HepG2 (cell line): Measurements from ENCODE around the gene PDIA2. TPM values are rescaled to one million over a fixed set of nuclear protein-coding genes. Genes with fewer than 3 reads are reported as not detected.

ENCODE experiments used
- ARNT2 ChIP-seq: sonication (generic); formaldehyde crosslinking; IDR thresholded peaks from 2 replicates; pipeline ENCODE4 v1.8.0; 2022; ENCODE audit warnings: mild to moderate bottlenecking, low read depth, missing genetic modification reagents, moderate library complexity
- CBX2 ChIP-seq, 2 experiments: fragments of 200-600 bp in 1 of 2; sonication (generic); formaldehyde crosslinking in 1 of 2; IDR thresholded peaks; 2 replicates each; pipeline versions ENCODE4 v1.7.0 to v1.8.1; 2018 to 2022; ENCODE audit warnings: low read depth in 2 of 2, low read length in 1 of 2, mild to moderate bottlenecking in 1 of 2, missing genetic modification reagents in 1 of 2
- CHD2 ChIP-seq: IDR thresholded peaks from 2 replicates; pipeline ENCODE4 v1.6.1; 2011; ENCODE audit warnings: low read depth, low read length, improper control_type of control experiment
- EEA1 ChIP-seq: sonication (generic); formaldehyde crosslinking; IDR thresholded peaks from 2 replicates; pipeline ENCODE4 v1.5.1; 2020; ENCODE audit warnings: mild to moderate bottlenecking, missing genetic modification reagents, borderline replicate concordance
- ETV6 ChIP-seq: sonication (generic); formaldehyde crosslinking; conservative IDR thresholded peaks from 2 replicates; pipeline ENCODE4 v1.4.0; 2020; ENCODE audit warnings: missing genetic modification reagents
- FLYWCH1 ChIP-seq: sonication (generic); formaldehyde crosslinking; IDR thresholded peaks from 2 replicates; pipeline ENCODE4 v1.8.1; 2023; ENCODE audit warnings: mild to moderate bottlenecking, missing genetic modification reagents
- FOXA3 ChIP-seq: IDR thresholded peaks from 2 replicates; pipeline ENCODE4 v1.6.1; 2016; ENCODE audit warnings: missing genetic modification reagents, missing compliant biosample characterization
- FOXP1 ChIP-seq, 2 experiments: fragments of 450-650 bp in 1 of 2; IDR thresholded peaks; 2 replicates each; pipeline ENCODE4 v1.6.1; 2017 to 2018; ENCODE audit warnings: antibody characterized with exemption in 1 of 2
- HNF1B ChIP-seq: sonication (generic); formaldehyde crosslinking; IDR thresholded peaks from 2 replicates; pipeline ENCODE4 v1.5.1; 2020; ENCODE audit warnings: mild to moderate bottlenecking, moderate library complexity, missing genetic modification reagents
- HNRNPLL ChIP-seq: fragments of 200-400 bp; formaldehyde crosslinking; IDR thresholded peaks from 2 replicates; pipeline ENCODE4 v1.6.1; 2017; ENCODE audit warnings: mild to moderate bottlenecking, low read depth, low read length; ENCODE audit not compliant: poor library complexity, severe bottlenecking
- KLF13 ChIP-seq: sonication (generic); formaldehyde crosslinking; IDR thresholded peaks from 2 replicates; pipeline ENCODE4 v1.4.0; 2020; ENCODE audit warnings: mild to moderate bottlenecking, missing genetic modification reagents
- KLF15 ChIP-seq: sonication (generic); formaldehyde crosslinking; IDR thresholded peaks from 2 replicates; pipeline ENCODE4 v1.8.1; 2023; ENCODE audit warnings: borderline replicate concordance, mild to moderate bottlenecking, inconsistent platforms, missing genetic modification reagents, mixed read lengths
- MYC ChIP-seq: sonication (generic); formaldehyde crosslinking; IDR thresholded peaks from 2 replicates; pipeline ENCODE4 v1.9.0; 2021; ENCODE audit warnings: missing genetic modification reagents, borderline replicate concordance
- NFRKB ChIP-seq: fragments of 450-650 bp; IDR thresholded peaks from 2 replicates; pipeline ENCODE4 v1.6.1; 2017
- POLR2AphosphoS5 ChIP-seq: IDR thresholded peaks from 2 replicates; pipeline ENCODE4 v1.6.1; 2012; ENCODE audit warnings: low read depth, low read length
- PPARG ChIP-seq: conservative IDR thresholded peaks from 2 replicates; pipeline ENCODE4 v1.6.1; 2016; ENCODE audit warnings: missing biosample characterization, missing genetic modification reagents
- REPIN1 ChIP-seq: sonication (generic); formaldehyde crosslinking; IDR thresholded peaks from 2 replicates; pipeline ENCODE4 v1.8.0; 2022; ENCODE audit warnings: missing genetic modification reagents, low read depth, mild to moderate bottlenecking, borderline replicate concordance
- RXRB ChIP-seq: IDR thresholded peaks from 2 replicates; pipeline ENCODE4 v1.6.1; 2016; ENCODE audit warnings: borderline replicate concordance, missing genetic modification reagents, missing compliant biosample characterization
- ZKSCAN8 ChIP-seq: IDR thresholded peaks from 2 replicates; pipeline ENCODE4 v1.6.1; 2016; ENCODE audit warnings: borderline replicate concordance, missing genetic modification reagents, missing compliant biosample characterization
- ZNF253 ChIP-seq: sonication (generic); formaldehyde crosslinking; IDR thresholded peaks from 2 replicates; pipeline ENCODE4 v1.8.0; 2022; ENCODE audit warnings: mild to moderate bottlenecking, missing genetic modification reagents, borderline replicate concordance
- ZNF296 ChIP-seq: sonication (generic); formaldehyde crosslinking; conservative IDR thresholded peaks from 2 replicates; pipeline ENCODE4 v1.5.0; 2020; ENCODE audit warnings: mild to moderate bottlenecking, missing genetic modification reagents
- ZNF382 ChIP-seq: sonication (generic); formaldehyde crosslinking; IDR thresholded peaks from 2 replicates; pipeline ENCODE4 v1.5.0; 2020; ENCODE audit warnings: missing genetic modification reagents, mild to moderate bottlenecking, borderline replicate concordance
- polyA plus RNA-seq, 8 experiments: library from polyadenylated mRNA; depleted of rRNA in 3 of 8; stranded (reverse) in 7 of 8; unstranded in 1 of 8; fragments of >200 nt; fragmentation: Illumina TruSeq in 4 of 8; extraction: Trizol in 4 of 8; gene quantifications; 2 replicates each; pipeline versions ENCODE4 v1.2.1 to v1.2.3, GENCODE V29; 2011 to 2016; ENCODE audit warnings: low read depth in 4 of 8, missing spikeins in 1 of 8, mixed read lengths in 1 of 8; ENCODE audit not compliant: insufficient read depth in 1 of 8
- total RNA-seq, 5 experiments: library from RNA; depleted of rRNA; stranded (reverse); fragments of >200 nt; fragmentation: Illumina TruSeq; extraction: Trizol; gene quantifications; 2 replicates each; pipeline ENCODE4 v1.2.3, GENCODE V29; 2016; ENCODE audit warnings: low read depth in 1 of 5
- TF ChIP-seq, protein P1 (sequence below), 2 experiments: IDR thresholded peaks; 2 replicates each; pipeline ENCODE4 v1.6.1; 2011 to 2012; ENCODE audit warnings: low read length in 2 of 2, borderline replicate concordance in 1 of 2, low read depth in 1 of 2, mild to moderate bottlenecking in 1 of 2, moderate library complexity in 1 of 2

PDIA2 gene
- total and polyA plus RNA-seq, 2 of the 13 experiments (the other 11 are each of a cell fraction or from before 2014, with no cell fraction given), result 0.35 to 1.9 TPM

GRCh38 chr16:234468-235305 lies 48.3 kb upstream of the PDIA2 start, which contains the start of gene FAM234A (continued):
- TF ChIP-seq CBX2 (IDR thresholded peaks at IDR 0.05; ENCODE audit: low read depth, low read length) (no peak), CBX2 (CRISPR knock-in tag; IDR thresholded peaks at IDR 0.05; ENCODE audit: low read depth) (no peak), ETV6 (CRISPR knock-in tag) (no peak), RXRB (CRISPR knock-in tag) (no peak), CHD2 (no peak), FOXP1 (IDR thresholded peaks at IDR 0.05) (no peak), FOXP1 (CRISPR knock-in tag; IDR thresholded peaks at IDR 0.05) (no peak), ARNT2 (CRISPR knock-in tag) (no peak), POLR2AphosphoS5 (peak; percentile 45; the same call in 1 of the 2 replicates), ZNF296 (no peak), ZNF382 (CRISPR knock-in tag) (no peak), KLF15 (CRISPR knock-in tag) (0 out of 2 replicates have a peak, but pooled peaks have one; percentile 12), NFRKB (no peak), EEA1 (peak; percentile 75; the same call in 1 of the 2 replicates), FLYWCH1 (CRISPR knock-in tag) (no peak), FOXA3 (no peak; the same call in none of the 2 replicates), HNRNPLL (peak; percentile 71), REPIN1 (CRISPR knock-in tag) (peak; percentile 70; the same call in 1 of the 2 replicates), MYC (peak; percentile 65; the same call in 1 of the 2 replicates), HNF1B (peak; percentile 74), ZKSCAN8 (CRISPR knock-in tag) (0 out of 2 replicates have a peak, but pooled peaks have one; percentile 6), PPARG (peak; percentile 26; the same call in 1 of the 2 replicates), ZNF253 (no peak), KLF13 (CRISPR knock-in tag) (no peak)
- TF ChIP-seq, protein P1, sequence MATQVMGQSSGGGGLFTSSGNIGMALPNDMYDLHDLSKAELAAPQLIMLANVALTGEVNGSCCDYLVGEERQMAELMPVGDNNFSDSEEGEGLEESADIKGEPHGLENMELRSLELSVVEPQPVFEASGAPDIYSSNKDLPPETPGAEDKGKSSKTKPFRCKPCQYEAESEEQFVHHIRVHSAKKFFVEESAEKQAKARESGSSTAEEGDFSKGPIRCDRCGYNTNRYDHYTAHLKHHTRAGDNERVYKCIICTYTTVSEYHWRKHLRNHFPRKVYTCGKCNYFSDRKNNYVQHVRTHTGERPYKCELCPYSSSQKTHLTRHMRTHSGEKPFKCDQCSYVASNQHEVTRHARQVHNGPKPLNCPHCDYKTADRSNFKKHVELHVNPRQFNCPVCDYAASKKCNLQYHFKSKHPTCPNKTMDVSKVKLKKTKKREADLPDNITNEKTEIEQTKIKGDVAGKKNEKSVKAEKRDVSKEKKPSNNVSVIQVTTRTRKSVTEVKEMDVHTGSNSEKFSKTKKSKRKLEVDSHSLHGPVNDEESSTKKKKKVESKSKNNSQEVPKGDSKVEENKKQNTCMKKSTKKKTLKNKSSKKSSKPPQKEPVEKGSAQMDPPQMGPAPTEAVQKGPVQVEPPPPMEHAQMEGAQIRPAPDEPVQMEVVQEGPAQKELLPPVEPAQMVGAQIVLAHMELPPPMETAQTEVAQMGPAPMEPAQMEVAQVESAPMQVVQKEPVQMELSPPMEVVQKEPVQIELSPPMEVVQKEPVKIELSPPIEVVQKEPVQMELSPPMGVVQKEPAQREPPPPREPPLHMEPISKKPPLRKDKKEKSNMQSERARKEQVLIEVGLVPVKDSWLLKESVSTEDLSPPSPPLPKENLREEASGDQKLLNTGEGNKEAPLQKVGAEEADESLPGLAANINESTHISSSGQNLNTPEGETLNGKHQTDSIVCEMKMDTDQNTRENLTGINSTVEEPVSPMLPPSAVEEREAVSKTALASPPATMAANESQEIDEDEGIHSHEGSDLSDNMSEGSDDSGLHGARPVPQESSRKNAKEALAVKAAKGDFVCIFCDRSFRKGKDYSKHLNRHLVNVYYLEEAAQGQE (IDR thresholded peaks at IDR 0.05; ENCODE audit: borderline replicate concordance in 1 of 2, low read depth in 1 of 2, low read length in 2 of 2), result no peak
